Measurements from ENCODE around the gene VGLL4. TPM values are rescaled to one million over a fixed set of nuclear protein-coding genes. Genes with fewer than 3 reads are reported as not detected.

Gene VGLL4
- polyA plus RNA-seq, 1 donor = 49.6 TPM

GRCh38 chr3:11638495-11639358, 5.0 kb downstream of the VGLL4 start:
- H3K27ac ChIP-seq (ENCODE audit: low read length) = peak overlapping the region; percentile 27

GRCh38 chr3:11637901-11638458, 5.7 kb downstream of the VGLL4 start:
- peaks cover 9% of the 10 kb centered on the region for H3K4me1 ChIP-seq (ENCODE audit: control insufficient read depth, insufficient read depth, low read length)
- no CpG with 5 or more reads among the region's 11 CpGs for WGBS (ENCODE audit: insufficient coverage, low lambda C conversion rate)
- no peaks in the 10 kb centered on the region for H3K27me3 ChIP-seq (ENCODE audit: control insufficient read depth, insufficient read depth, low read length)
- no peaks in the 10 kb centered on the region for H3K9me3 ChIP-seq (ENCODE audit: control insufficient read depth, low read depth, low read length)
- H3K36me3 ChIP-seq (ENCODE audit: control insufficient read depth, insufficient read depth, low read length) = peaks cover 5% of the 10 kb centered on the region
- DNase-seq = no peak
- H3K27ac ChIP-seq (ENCODE audit: low read length) = peak overlapping the region; percentile 27
- H3K4me3 ChIP-seq (ENCODE audit: low read length) = no peak overlapping the region

More at GRCh38 chr3:11638495-11639358, 5.0 kb downstream of the VGLL4 start:
- WGBS (ENCODE audit: insufficient coverage, low lambda C conversion rate) = no CpG with 5 or more reads among the region's 17 CpGs
- Histone ChIP-seq H3K27me3 (ENCODE audit: control insufficient read depth, insufficient read depth, low read length) (no peaks in the 10 kb centered on the region), H3K36me3 (ENCODE audit: control insufficient read depth, insufficient read depth, low read length) (peaks cover 5% of the 10 kb centered on the region), H3K4me1 (ENCODE audit: control insufficient read depth, insufficient read depth, low read length) (peaks cover 9% of the 10 kb centered on the region), H3K4me3 (ENCODE audit: low read length) (no peak overlapping the region), H3K9me3 (ENCODE audit: control insufficient read depth, low read depth, low read length) (no peaks in the 10 kb centered on the region)
- no peak for DNase-seq

- DNase-seq = no peak
- Histone ChIP-seq H3K4me1 (ENCODE audit: control insufficient read depth, insufficient read depth, low read length) (peaks cover 9% of the 10 kb centered on the region), H3K27me3 (ENCODE audit: control insufficient read depth, insufficient read depth, low read length) (no peaks in the 10 kb centered on the region), H3K9me3 (ENCODE audit: control insufficient read depth, low read depth, low read length) (no peaks in the 10 kb centered on the region), H3K27ac (ENCODE audit: low read length) (no peak overlapping the region), H3K36me3 (ENCODE audit: control insufficient read depth, insufficient read depth, low read length) (peaks cover 5% of the 10 kb centered on the region), H3K4me3 (ENCODE audit: low read length) (no peak overlapping the region)
- WGBS (ENCODE audit: insufficient coverage, low lambda C conversion rate) = no CpG with 5 or more reads among the region's 3 CpGs
These were observed 7.3 kb downstream of the VGLL4 start for GRCh38 chr3:11636394-11636770.

- Histone ChIP-seq H3K4me3 (ENCODE audit: low read length) (no peak overlapping the region), H3K27ac (ENCODE audit: low read length) (no peak overlapping the region), H3K27me3 (ENCODE audit: control insufficient read depth, insufficient read depth, low read length) (no peaks in the 10 kb centered on the region), H3K4me1 (ENCODE audit: control insufficient read depth, insufficient read depth, low read length) (peaks cover 9% of the 10 kb centered on the region), H3K36me3 (ENCODE audit: control insufficient read depth, insufficient read depth, low read length) (peaks cover 5% of the 10 kb centered on the region), H3K9me3 (ENCODE audit: control insufficient read depth, low read depth, low read length) (no peaks in the 10 kb centered on the region)
- WGBS (ENCODE audit: insufficient coverage, low lambda C conversion rate) = 76% methylated on average over 4 of the region's 7 CpGs
- no peak for DNase-seq
These were observed 7.9 kb downstream of the VGLL4 start for GRCh38 chr3:11635680-11636393.

GRCh38 chr3:11634974-11635612, 8.6 kb downstream of the VGLL4 start:
- no peaks in the 10 kb centered on the region for H3K9me3 ChIP-seq (ENCODE audit: control insufficient read depth, low read depth, low read length)
- H3K36me3 ChIP-seq (ENCODE audit: control insufficient read depth, insufficient read depth, low read length) = no peaks in the 10 kb centered on the region
- no peak for DNase-seq
- H3K27me3 ChIP-seq (ENCODE audit: control insufficient read depth, insufficient read depth, low read length) = no peaks in the 10 kb centered on the region
- H3K27ac ChIP-seq (ENCODE audit: low read length) = no peak overlapping the region
- H3K4me3 ChIP-seq (ENCODE audit: low read length) = no peak overlapping the region
- 80% methylated on average over 1 of the region's 4 CpGs for WGBS (ENCODE audit: insufficient coverage, low lambda C conversion rate)
- peaks cover 4% of the 10 kb centered on the region for H3K4me1 ChIP-seq (ENCODE audit: control insufficient read depth, insufficient read depth, low read length)

- 100% methylated on average over 4 of the region's 11 CpGs for WGBS (ENCODE audit: insufficient coverage, low lambda C conversion rate)
- H3K27ac ChIP-seq (ENCODE audit: low read length) = no peak overlapping the region
- DNase-seq = no peak
These were observed 9.6 kb downstream of the VGLL4 start for GRCh38 chr3:11634081-11634635.

GRCh38 chr3:11632966-11633365, 10.7 kb downstream of the VGLL4 start:
- no peak for DNase-seq
- WGBS (ENCODE audit: insufficient coverage, low lambda C conversion rate) = no CpG with 5 or more reads among the region's 3 CpGs
- no peak overlapping the region for H3K27ac ChIP-seq (ENCODE audit: low read length)
- no peaks in the 10 kb centered on the region for H3K9me3 ChIP-seq (ENCODE audit: control insufficient read depth, low read depth, low read length)
- H3K4me3 ChIP-seq (ENCODE audit: low read length) = no peak overlapping the region
- H3K36me3 ChIP-seq (ENCODE audit: control insufficient read depth, insufficient read depth, low read length) = no peaks in the 10 kb centered on the region
- no peaks in the 10 kb centered on the region for H3K27me3 ChIP-seq (ENCODE audit: control insufficient read depth, insufficient read depth, low read length)
- no peaks in the 10 kb centered on the region for H3K4me1 ChIP-seq (ENCODE audit: control insufficient read depth, insufficient read depth, low read length)

More at GRCh38 chr3:11634081-11634635, 9.6 kb downstream of the VGLL4 start:
- H3K36me3 ChIP-seq (ENCODE audit: control insufficient read depth, insufficient read depth, low read length) = no peaks in the 10 kb centered on the region
- H3K27me3 ChIP-seq (ENCODE audit: control insufficient read depth, insufficient read depth, low read length) = no peaks in the 10 kb centered on the region
- peaks cover 3% of the 10 kb centered on the region for H3K4me1 ChIP-seq (ENCODE audit: control insufficient read depth, insufficient read depth, low read length)
- H3K4me3 ChIP-seq (ENCODE audit: low read length) = no peak overlapping the region
- no peaks in the 10 kb centered on the region for H3K9me3 ChIP-seq (ENCODE audit: control insufficient read depth, low read depth, low read length)

- no peaks in the 10 kb centered on the region for H3K9me3 ChIP-seq (ENCODE audit: control insufficient read depth, low read depth, low read length)
- H3K4me3 ChIP-seq (ENCODE audit: low read length) = no peak overlapping the region
- DNase-seq = no peak
- H3K27ac ChIP-seq (ENCODE audit: low read length) = no peak overlapping the region
- H3K36me3 ChIP-seq (ENCODE audit: control insufficient read depth, insufficient read depth, low read length) = no peaks in the 10 kb centered on the region
- H3K27me3 ChIP-seq (ENCODE audit: control insufficient read depth, insufficient read depth, low read length) = no peaks in the 10 kb centered on the region
- H3K4me1 ChIP-seq (ENCODE audit: control insufficient read depth, insufficient read depth, low read length) = no peaks in the 10 kb centered on the region
- 67% methylated on average over 1 of the region's 2 CpGs for WGBS (ENCODE audit: insufficient coverage, low lambda C conversion rate)
These were observed 11.2 kb downstream of the VGLL4 start for GRCh38 chr3:11632564-11632963.

GRCh38 chr3:11631820-11632219, 11.9 kb downstream of the VGLL4 start:
- no peak overlapping the region for H3K4me3 ChIP-seq (ENCODE audit: low read length)
- H3K27ac ChIP-seq (ENCODE audit: low read length) = no peak overlapping the region
- H3K27me3 ChIP-seq (ENCODE audit: control insufficient read depth, insufficient read depth, low read length) = no peaks in the 10 kb centered on the region
- H3K4me1 ChIP-seq (ENCODE audit: control insufficient read depth, insufficient read depth, low read length) = no peaks in the 10 kb centered on the region
- no CpG with 5 or more reads among the region's 9 CpGs for WGBS (ENCODE audit: insufficient coverage, low lambda C conversion rate)
- H3K36me3 ChIP-seq (ENCODE audit: control insufficient read depth, insufficient read depth, low read length) = no peaks in the 10 kb centered on the region
- no peak for DNase-seq
- H3K9me3 ChIP-seq (ENCODE audit: control insufficient read depth, low read depth, low read length) = no peaks in the 10 kb centered on the region

- no peaks in the 10 kb centered on the region for H3K36me3 ChIP-seq (ENCODE audit: control insufficient read depth, insufficient read depth, low read length)
- H3K4me3 ChIP-seq (ENCODE audit: low read length) = no peak overlapping the region
- H3K4me1 ChIP-seq (ENCODE audit: control insufficient read depth, insufficient read depth, low read length) = no peaks in the 10 kb centered on the region
- H3K27ac ChIP-seq (ENCODE audit: low read length) = no peak overlapping the region
- no peaks in the 10 kb centered on the region for H3K9me3 ChIP-seq (ENCODE audit: control insufficient read depth, low read depth, low read length)
- WGBS (ENCODE audit: insufficient coverage, low lambda C conversion rate) = 50% methylated on average over 2 of the region's 5 CpGs
- H3K27me3 ChIP-seq (ENCODE audit: control insufficient read depth, insufficient read depth, low read length) = no peaks in the 10 kb centered on the region
- DNase-seq = no peak
These were observed 14.0 kb downstream of the VGLL4 start for GRCh38 chr3:11629716-11630115.
